ENCODE results near the gene PIK3R2.

Gene PIK3R2

DNA sequence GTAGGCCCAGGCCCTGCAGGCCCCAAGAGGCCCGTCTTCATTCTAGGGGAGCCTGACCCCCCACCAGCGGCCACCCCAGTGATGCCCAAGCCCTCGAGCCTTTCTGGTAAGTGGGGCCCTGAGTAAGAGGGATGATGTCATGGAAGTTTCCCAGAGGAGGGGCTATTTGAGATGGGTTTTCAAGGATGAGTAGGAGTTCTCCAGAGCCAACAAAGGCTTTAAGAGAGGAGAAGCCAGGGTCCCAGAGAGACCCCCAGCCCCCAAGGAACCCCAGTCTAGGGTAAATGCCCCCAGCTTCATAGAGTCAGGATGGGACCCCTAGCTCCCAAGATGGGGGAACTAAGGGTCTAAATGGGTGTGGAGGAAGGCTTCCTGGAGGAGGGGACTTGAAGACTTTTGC, 9.1 kb upstream of the PIK3R2 start:
- H3K4me3 ChIP-seq (ENCODE audit: control insufficient read depth, low read depth, low read length), result no peak overlapping the region
- TF ChIP-seq, protein P1, sequence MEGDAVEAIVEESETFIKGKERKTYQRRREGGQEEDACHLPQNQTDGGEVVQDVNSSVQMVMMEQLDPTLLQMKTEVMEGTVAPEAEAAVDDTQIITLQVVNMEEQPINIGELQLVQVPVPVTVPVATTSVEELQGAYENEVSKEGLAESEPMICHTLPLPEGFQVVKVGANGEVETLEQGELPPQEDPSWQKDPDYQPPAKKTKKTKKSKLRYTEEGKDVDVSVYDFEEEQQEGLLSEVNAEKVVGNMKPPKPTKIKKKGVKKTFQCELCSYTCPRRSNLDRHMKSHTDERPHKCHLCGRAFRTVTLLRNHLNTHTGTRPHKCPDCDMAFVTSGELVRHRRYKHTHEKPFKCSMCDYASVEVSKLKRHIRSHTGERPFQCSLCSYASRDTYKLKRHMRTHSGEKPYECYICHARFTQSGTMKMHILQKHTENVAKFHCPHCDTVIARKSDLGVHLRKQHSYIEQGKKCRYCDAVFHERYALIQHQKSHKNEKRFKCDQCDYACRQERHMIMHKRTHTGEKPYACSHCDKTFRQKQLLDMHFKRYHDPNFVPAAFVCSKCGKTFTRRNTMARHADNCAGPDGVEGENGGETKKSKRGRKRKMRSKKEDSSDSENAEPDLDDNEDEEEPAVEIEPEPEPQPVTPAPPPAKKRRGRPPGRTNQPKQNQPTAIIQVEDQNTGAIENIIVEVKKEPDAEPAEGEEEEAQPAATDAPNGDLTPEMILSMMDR (IDR thresholded peaks at IDR 0.05; ENCODE audit: control insufficient read depth, insufficient read depth, low read depth, low read length, missing control alignments), result no peak
- DNase-seq (ENCODE audit: low read depth), result no peak

DNA sequence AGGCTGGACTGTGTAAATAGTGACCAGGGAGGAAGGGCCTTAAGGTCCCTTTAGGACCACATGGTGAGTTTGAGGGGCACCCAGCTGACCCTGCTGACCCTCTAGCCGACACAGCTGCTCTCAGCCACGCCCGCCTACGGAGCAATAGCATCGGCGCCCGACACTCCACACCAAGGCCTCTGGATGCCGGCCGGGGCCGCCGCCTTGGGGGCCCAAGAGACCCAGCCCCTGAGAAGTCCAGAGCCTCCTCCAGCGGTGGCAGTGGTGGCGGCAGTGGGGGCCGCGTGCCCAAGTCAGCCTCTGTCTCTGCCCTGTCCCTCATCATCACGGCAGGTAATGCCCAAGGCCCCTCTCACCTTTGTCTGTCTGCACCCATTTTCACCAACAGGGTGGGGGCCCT, 8.6 kb upstream of the PIK3R2 start:
- no peak overlapping the region for H3K4me3 ChIP-seq (ENCODE audit: control insufficient read depth, low read depth, low read length)
- no peak for DNase-seq (ENCODE audit: low read depth)
- TF ChIP-seq, protein P1 (IDR thresholded peaks at IDR 0.05; ENCODE audit: control insufficient read depth, insufficient read depth, low read depth, low read length, missing control alignments), result no peak

DNA sequence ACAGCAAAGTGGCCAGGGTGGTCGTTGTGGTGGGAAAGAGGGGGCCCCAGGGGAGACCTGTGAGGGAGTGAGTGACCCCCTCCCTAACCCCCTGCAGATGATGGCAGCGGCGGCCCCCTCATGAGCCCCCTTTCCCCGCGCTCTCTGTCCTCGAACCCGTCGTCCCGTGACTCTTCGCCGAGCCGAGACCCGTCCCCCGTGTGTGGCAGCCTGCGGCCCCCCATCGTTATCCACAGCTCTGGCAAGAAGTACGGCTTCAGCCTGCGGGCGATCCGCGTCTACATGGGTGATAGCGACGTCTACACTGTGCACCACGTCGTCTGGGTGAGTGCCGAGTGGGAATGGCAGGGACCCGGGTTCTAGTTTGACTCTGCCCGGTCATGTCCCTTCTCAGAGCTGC, 8.1 kb upstream of the PIK3R2 start:
- DNase-seq (ENCODE audit: low read depth), result no peak
- TF ChIP-seq, protein P1 (IDR thresholded peaks at IDR 0.05; ENCODE audit: control insufficient read depth, insufficient read depth, low read depth, low read length, missing control alignments), result no peak
- no peak overlapping the region for H3K4me3 ChIP-seq (ENCODE audit: control insufficient read depth, low read depth, low read length)

DNA sequence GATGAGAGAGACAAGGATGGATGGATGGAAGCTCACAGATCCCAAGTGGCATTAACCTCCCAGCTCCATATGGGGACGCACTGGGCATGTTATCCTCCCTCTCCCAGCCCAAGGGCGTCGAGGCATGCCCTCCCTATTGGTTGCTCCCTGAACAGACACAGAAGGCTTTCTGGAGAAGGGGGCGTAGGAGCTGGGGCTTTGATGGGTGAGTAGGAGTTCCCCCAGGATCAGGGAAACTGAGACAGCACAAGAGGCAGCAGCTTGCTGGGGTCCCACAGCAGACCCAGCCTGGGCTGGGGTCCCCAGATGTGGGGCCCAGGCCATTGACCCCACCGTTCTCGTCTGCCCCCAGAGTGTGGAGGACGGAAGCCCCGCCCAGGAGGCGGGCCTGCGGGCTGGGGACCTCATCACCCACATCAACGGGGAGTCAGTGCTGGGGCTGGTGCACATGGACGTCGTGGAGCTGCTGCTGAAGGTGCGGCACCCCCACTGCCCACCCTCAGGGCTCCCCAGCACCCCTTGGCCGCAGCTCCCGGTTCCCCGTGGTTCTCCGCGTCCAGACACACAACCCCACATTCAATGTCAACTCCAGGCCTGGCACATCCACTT, 7.5 kb upstream of the PIK3R2 start:
- no peak overlapping the region for H3K4me3 ChIP-seq (ENCODE audit: control insufficient read depth, low read depth, low read length)
- no peak for DNase-seq (ENCODE audit: low read depth)
- TF ChIP-seq, protein P1 (IDR thresholded peaks at IDR 0.05; ENCODE audit: control insufficient read depth, insufficient read depth, low read depth, low read length, missing control alignments), result no peak

- DNase-seq (ENCODE audit: low read depth), result no peak
- TF ChIP-seq, protein P1 (IDR thresholded peaks at IDR 0.05; ENCODE audit: control insufficient read depth, insufficient read depth, low read depth, low read length, missing control alignments), result no peak
- H3K4me3 ChIP-seq (ENCODE audit: control insufficient read depth, low read depth, low read length), result no peak overlapping the region
Measured at GRCh38 chr19:18147396-18147795, 5.6 kb upstream of the PIK3R2 start.

- TF ChIP-seq, protein P1 (IDR thresholded peaks at IDR 0.05; ENCODE audit: control insufficient read depth, insufficient read depth, low read depth, low read length, missing control alignments), result no peak
- no peak overlapping the region for H3K4me3 ChIP-seq (ENCODE audit: control insufficient read depth, low read depth, low read length)
- DNase-seq (ENCODE audit: low read depth), result no peak
Measured at GRCh38 chr19:18149596-18149975, 3.4 kb upstream of the PIK3R2 start.

Data from AG09309 (cell line).